GM12878 (cell line): ENCODE results near the gene HERPUD1. TPM values are rescaled to one million over a fixed set of nuclear protein-coding genes. Genes with fewer than 3 reads are reported as not detected.

Experiments used
- ATAC-seq: fragments of 200-7000 bp; cut with Tn5 transposase; 3 replicates; pipeline ENCODE4 v1.9.1; 2020; ENCODE audit warnings: mild to moderate bottlenecking, moderate library complexity
- BruUV-seq: library from RNA; stranded (reverse); fragments of 400-500 nt; replicated peaks from 2 replicates; lab custom pipeline; 2021; lab: Mats Ljungman, UMichigan
- CTCF ChIA-PET: fragments of 300-600 bp; sonication (Branson Sonifier 250); formaldehyde crosslinking; extraction: SDS; loops from one replicate; lab custom pipeline; 2021; ENCODE audit warnings: inconsistent platforms; lab: Yijun Ruan, JAX
- POLR2A ChIA-PET: fragments of 350-600 bp; formaldehyde crosslinking; extraction: SDS; loops from one replicate; lab custom pipeline; 2021; ENCODE audit warnings: inconsistent platforms; lab: Charles Lee
- RAD21 ChIA-PET: fragments of 300-600 bp; sonication (Branson Sonifier 250); formaldehyde crosslinking; loops from one replicate; lab custom pipeline; 2023; ENCODE audit warnings: antibody characterized with exemption; ENCODE audit not compliant: unreplicated experiment; lab: Charles Lee
- SMC1A ChIA-PET: fragments of 300-600 bp; sonication (Branson Sonifier 250); formaldehyde crosslinking; loops from one replicate; lab custom pipeline; 2023; ENCODE audit not compliant: unreplicated experiment, uncharacterized antibody; lab: Charles Lee
- DNase-seq: peaks from one replicate; pipeline ENCODE4 v3.0.0-alpha.2; 2011; ENCODE audit warnings: low read depth, low spot score
- FAIRE-seq: peaks from 3 replicates; lab custom pipeline; 2011; peaks lifted over from hg19 to GRCh38; lab: Jason Lieb, UNC
- H2AFZ ChIP-seq: 2 replicates; pipeline ENCODE4 v1.6.0; 2011; ENCODE audit warnings: low read depth, low read length, control low read depth; ENCODE audit not compliant: control insufficient read depth
- H3K27ac ChIP-seq: 2 replicates; pipeline ENCODE4 v1.5.1; 2011; ENCODE audit warnings: control low read depth; ENCODE audit not compliant: control insufficient read depth, insufficient read depth
- H3K27me3 ChIP-seq, 2 experiments: replicated peaks in 1 of 2; 2 replicates each; pipeline versions ENCODE4 v1.6.0 to v1.6.1; 2011; ENCODE audit warnings: low read length in 1 of 2; ENCODE audit not compliant: control insufficient read depth in 2 of 2, insufficient read depth in 2 of 2
- H3K36me3 ChIP-seq, 2 experiments: 2 replicates each; pipeline ENCODE4 v1.5.1; 2011; ENCODE audit warnings: low read length in 1 of 2; ENCODE audit not compliant: control insufficient read depth in 2 of 2, insufficient read depth in 2 of 2
- H3K4me1 ChIP-seq: 2 replicates; pipeline ENCODE4 v1.6.1; 2011; ENCODE audit warnings: mild to moderate bottlenecking, low read length, moderate library complexity, mixed read lengths; ENCODE audit not compliant: control insufficient read depth, insufficient read depth
- H3K4me2 ChIP-seq: 2 replicates; pipeline ENCODE4 v1.6.0; 2011; ENCODE audit warnings: control low read depth; ENCODE audit not compliant: control insufficient read depth, insufficient read depth
- H3K4me3 ChIP-seq: fragments of 200-600 bp; sonication (generic); 2 replicates; pipeline ENCODE4 v1.5.1; 2016
- H3K79me2 ChIP-seq: 2 replicates; pipeline ENCODE4 v1.6.0; 2011; ENCODE audit warnings: low read length; ENCODE audit not compliant: control insufficient read depth, insufficient read depth
- H3K9ac ChIP-seq: 2 replicates; pipeline ENCODE4 v1.8.0; 2011; ENCODE audit warnings: low read length, control low read depth, mixed read lengths; ENCODE audit not compliant: control insufficient read depth, insufficient read depth
- H3K9me3 ChIP-seq: replicated peaks from 3 replicates; pipeline ENCODE4 v1.5.1; 2011; ENCODE audit warnings: mild to moderate bottlenecking, low read length; ENCODE audit not compliant: control insufficient read depth, insufficient read depth
- H4K20me1 ChIP-seq: 2 replicates; pipeline ENCODE4 v1.6.0; 2011; ENCODE audit not compliant: control insufficient read depth, insufficient read depth
- BHLHE40 ChIP-seq, 2 experiments: fragments of 450-650 bp in 1 of 2; IDR thresholded peaks; 2 replicates each; pipeline ENCODE4 v1.6.1; 2011 to 2017; ENCODE audit warnings: low read depth in 2 of 2, borderline replicate concordance in 1 of 2, improper control_type of control experiment in 1 of 2, low read length in 1 of 2, mild to moderate bottlenecking in 1 of 2
- EZH2 ChIP-seq: IDR thresholded peaks from 2 replicates; pipeline ENCODE4 v1.6.1; 2012; ENCODE audit warnings: low read depth, mild to moderate bottlenecking, control low read depth, inconsistent platforms, low read length, borderline replicate concordance; ENCODE audit not compliant: control insufficient read depth
- KAT2A ChIP-seq: conservative IDR thresholded peaks from 2 replicates; pipeline ENCODE4 v1.6.1; 2011; ENCODE audit warnings: low read depth, low read length; ENCODE audit not compliant: control insufficient read depth
- LARP7 ChIP-seq: fragments of 450-650 bp; IDR thresholded peaks from 2 replicates; pipeline ENCODE4 v1.6.1; 2017; ENCODE audit warnings: mild to moderate bottlenecking
- MTA2 ChIP-seq: fragments of 450-650 bp; IDR thresholded peaks from 2 replicates; pipeline ENCODE4 v1.6.1; 2016; ENCODE audit warnings: low read depth, mild to moderate bottlenecking, moderate library complexity
- NFIC ChIP-seq: IDR thresholded peaks from 2 replicates; pipeline ENCODE4 v1.6.1; 2012; ENCODE audit warnings: low read depth, mild to moderate bottlenecking, inconsistent platforms, low read length, moderate library complexity
- RFX5 ChIP-seq: IDR thresholded peaks from 2 replicates; pipeline ENCODE4 v1.6.1; 2011; ENCODE audit warnings: low read depth, low read length, improper control_type of control experiment
- TBL1XR1 ChIP-seq: IDR thresholded peaks from 2 replicates; pipeline ENCODE4 v1.6.1; 2012; ENCODE audit warnings: low read depth, low read length, improper control_type of control experiment
- YBX1 ChIP-seq: fragments of 450-650 bp; IDR thresholded peaks from 2 replicates; pipeline ENCODE4 v1.6.1; 2016; ENCODE audit warnings: antibody characterized with exemption
- ZZZ3 ChIP-seq: IDR thresholded peaks from 2 replicates; pipeline ENCODE4 v1.6.1; 2011; ENCODE audit warnings: low read depth; ENCODE audit not compliant: control insufficient read depth, insufficient read length
- WGBS: methylation state at CpG from one replicate; pipeline ENCODE4 v1.1.6; 2016; ENCODE audit warnings: low lambda C conversion rate; ENCODE audit not compliant: insufficient replicate concordance, insufficient coverage; ENCODE audit errors: missing lambda C conversion rate; 5-methylcytosine and 5-hydroxymethylcytosine counted together
- in situ Hi-C: fragments of 300-500 bp; cut with MboI; formaldehyde crosslinking; loops from 9 replicates; pipeline ENCODE4 v1.14.3; 2018; ENCODE audit warnings: mixed read lengths
- intact Hi-C: fragments of 100-400 bp; cut with micrococcal nuclease; formaldehyde crosslinking; loops from one replicate; pipeline ENCODE4 v1.14.2; 2022; ENCODE audit not compliant: unreplicated experiment
- polyA plus RNA-seq, 11 experiments: library from polyadenylated mRNA; depleted of rRNA in 4 of 11; unstranded in 6 of 11; stranded (reverse) in 5 of 11; fragments of >200 nt; fragmentation: Nextera tagmentation in 4 of 11; fragmentation: Illumina TruSeq in 1 of 11; extraction: Ambion mirVana in 4 of 11; extraction: Trizol in 1 of 11; gene quantifications; 1 replicate in 1 of 11; 2 replicates in 10 of 11; pipeline versions ENCODE4 v1.2.1 to v1.2.3, GENCODE V29; 2011 to 2016; ENCODE audit warnings: inconsistent platforms in 2 of 11, missing spikeins in 2 of 11, low read depth in 1 of 11
- total RNA-seq, 4 experiments: library from RNA; depleted of rRNA in 3 of 4; stranded (reverse); fragments of >200 nt in 3 of 4; fragmentation: Illumina TruSeq in 1 of 4; extraction: Trizol in 1 of 4; gene quantifications; 2 replicates each; pipeline versions ENCODE4 v1.2.1 to v1.2.3, GENCODE V29; 2013 to 2021

Gene HERPUD1
- total and polyA plus RNA-seq, 10 of the 15 experiments (the other 5 are each of a cell fraction or from before 2014, with no cell fraction given): 32.6 to 212 (median 122) TPM

DNA sequence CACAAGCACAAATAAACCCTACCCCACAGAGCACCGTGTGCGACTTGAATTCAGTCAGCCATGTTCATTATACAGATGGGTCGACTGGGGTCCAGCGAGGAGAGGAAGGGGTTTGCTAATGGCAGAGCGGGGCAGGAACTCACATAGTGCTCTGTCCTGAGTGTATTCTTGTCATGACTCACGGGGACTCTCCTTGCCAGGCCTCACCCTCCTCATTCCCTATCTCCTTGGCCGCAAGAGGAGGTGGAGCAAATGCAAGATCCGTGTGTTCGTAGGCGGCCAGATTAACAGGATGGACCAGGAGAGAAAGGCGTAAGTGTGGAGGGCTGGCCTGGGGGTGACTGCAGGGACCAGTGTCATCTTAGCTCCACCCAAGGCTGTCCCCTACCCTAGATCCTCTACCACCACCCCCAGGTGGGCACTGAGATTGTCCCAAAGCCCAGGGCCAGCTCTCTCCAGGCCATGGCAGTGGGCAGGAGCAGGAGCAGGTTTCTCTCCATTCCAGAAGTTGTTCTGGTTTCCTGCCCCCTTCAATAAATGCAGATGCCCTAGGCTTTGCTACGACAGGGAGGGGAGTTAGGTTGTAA lies 37.5 kb upstream of the HERPUD1 start:
- Histone ChIP-seq H3K27ac (no peak overlapping the region), H3K9me3 (no peaks in the 10 kb centered on the region), H2AFZ (no peak overlapping the region), H4K20me1 (no peaks in the 10 kb centered on the region), H3K79me2 (no peaks in the 10 kb centered on the region), H3K4me1 (peaks cover 11% of the 10 kb centered on the region), H3K36me3 (no peaks in the 10 kb centered on the region), H3K9ac (no peak overlapping the region), H3K4me3 (no peak overlapping the region), H3K4me2 (no peak overlapping the region), H3K27me3 (no peaks in the 10 kb centered on the region)
- intact Hi-C loops: no loop called here
- TF ChIP-seq KAT2A: no peak
- TF ChIP-seq LARP7: no peak
- TF ChIP-seq TBL1XR1: no peak
- TF ChIP-seq RFX5: no peak
- no peak for TF ChIP-seq ZZZ3
- TF ChIP-seq BHLHE40 (IDR thresholded peaks at IDR 0.05; ENCODE audit: borderline replicate concordance in 1 of 2, low read depth in 2 of 2, low read length in 1 of 2): no peak
- TF ChIP-seq YBX1: no peak
- no peak for TF ChIP-seq MTA2
- no peak for TF ChIP-seq NFIC
- no peak for TF ChIP-seq EZH2
- ATAC-seq (no peak), FAIRE-seq (no peak), DNase-seq (no peak)
- in situ Hi-C loops: no loop called here
- ChIA-PET CTCF (interaction anchor here (0.6 kb wide), 1 partner anchor 23 kb away, joined by 3 read pairs; no protein-coding TSS in a partner anchor), POLR2A (interaction anchor here (1.2 to 1.7 kb wide), 2 partner anchors 17 to 39 kb away, joined by 3 to 8 read pairs; no protein-coding TSS in a partner anchor), RAD21 (interaction anchor here (0.9 kb wide), 1 partner anchor 36 kb away, joined by 3 read pairs; no protein-coding TSS in a partner anchor), SMC1A (interaction anchor here (1.0 to 1.6 kb wide), 6 partner anchors 10 to 36 kb away, joined by 3 to 4 read pairs (median 4); no protein-coding TSS in a partner anchor)
- BruUV-seq: no TSS peak
- 72% methylated on average over 12 of the region's 12 CpGs for WGBS
